GM18909 (cell line): ENCODE data around the gene NAP1L4.

Experiments
- ATAC-seq: cut with Tn5 transposase; IDR thresholded peaks from one replicate; pipeline ENCODE4 v1.9.1; 2021; ENCODE audit warnings: mild to moderate bottlenecking; ENCODE audit not compliant: unreplicated experiment, poor library complexity

Gene NAP1L4

DNA sequence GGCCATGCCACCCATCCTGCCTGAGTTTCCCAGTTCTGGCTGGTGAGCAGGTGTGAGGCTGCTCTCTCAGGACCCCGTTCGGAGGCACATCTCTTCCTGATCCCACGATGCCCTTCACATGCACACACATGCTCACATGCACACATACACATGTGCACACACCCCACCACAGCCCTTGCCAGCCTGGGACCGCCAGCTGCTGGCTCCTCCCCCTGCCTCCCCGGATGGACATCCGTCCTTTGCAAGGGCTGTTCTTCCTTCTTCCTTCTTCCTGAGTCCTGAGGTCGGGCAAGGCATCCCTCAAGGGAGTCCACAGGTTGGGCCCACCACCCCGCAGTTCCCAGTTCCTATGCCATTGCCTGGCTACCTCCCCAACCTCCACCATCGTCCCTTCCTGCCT lies 96.1 kb downstream of the NAP1L4 start:
- no peak for ATAC-seq
